Kidney glomerular epithelial cell (primary cell): ENCODE data around the gene FAM53B.
"Not testable (repeated sequence)": the region's sequence is repeated elsewhere in the genome, so short reads cannot be mapped to it uniquely, and the experiment has no call there.

Experiments
- DNase-seq: peaks from one replicate; lab custom pipeline; 2025; lab: John Stamatoyannopoulos, UW

FAM53B gene

DNA sequence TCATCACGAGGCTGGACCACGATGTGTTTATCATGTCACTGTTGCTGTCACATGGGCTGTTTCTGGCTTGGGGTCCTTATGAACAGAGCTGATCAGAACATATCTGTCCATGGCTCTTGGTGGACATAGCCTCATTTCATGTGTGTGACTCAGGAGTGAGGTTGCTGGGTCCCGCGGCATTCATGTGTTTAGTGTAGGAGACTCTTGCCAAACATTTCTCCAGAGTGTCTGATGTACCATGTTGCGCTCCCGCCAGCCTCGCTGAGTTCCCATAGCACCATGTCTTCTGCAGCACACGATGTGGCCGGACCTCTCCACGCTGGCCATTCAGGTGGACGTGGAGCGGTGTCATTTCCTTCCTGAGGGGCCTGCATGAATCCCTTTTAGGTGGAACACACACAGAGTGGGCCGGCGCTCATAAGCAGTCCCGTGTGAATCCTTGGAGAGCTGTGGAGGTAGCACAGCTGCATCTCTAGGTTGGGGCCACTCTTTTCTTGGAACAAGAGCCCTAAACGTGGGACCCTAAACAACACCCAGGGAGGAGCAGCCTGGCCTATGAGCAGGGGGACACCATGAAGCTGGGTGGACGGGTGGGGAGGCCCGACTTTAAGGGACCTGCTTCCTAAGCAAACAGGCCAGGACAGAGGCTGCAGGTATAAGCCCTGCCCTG, 147.9 kb downstream of the FAM53B start:
- no peak for DNase-seq

DNA sequence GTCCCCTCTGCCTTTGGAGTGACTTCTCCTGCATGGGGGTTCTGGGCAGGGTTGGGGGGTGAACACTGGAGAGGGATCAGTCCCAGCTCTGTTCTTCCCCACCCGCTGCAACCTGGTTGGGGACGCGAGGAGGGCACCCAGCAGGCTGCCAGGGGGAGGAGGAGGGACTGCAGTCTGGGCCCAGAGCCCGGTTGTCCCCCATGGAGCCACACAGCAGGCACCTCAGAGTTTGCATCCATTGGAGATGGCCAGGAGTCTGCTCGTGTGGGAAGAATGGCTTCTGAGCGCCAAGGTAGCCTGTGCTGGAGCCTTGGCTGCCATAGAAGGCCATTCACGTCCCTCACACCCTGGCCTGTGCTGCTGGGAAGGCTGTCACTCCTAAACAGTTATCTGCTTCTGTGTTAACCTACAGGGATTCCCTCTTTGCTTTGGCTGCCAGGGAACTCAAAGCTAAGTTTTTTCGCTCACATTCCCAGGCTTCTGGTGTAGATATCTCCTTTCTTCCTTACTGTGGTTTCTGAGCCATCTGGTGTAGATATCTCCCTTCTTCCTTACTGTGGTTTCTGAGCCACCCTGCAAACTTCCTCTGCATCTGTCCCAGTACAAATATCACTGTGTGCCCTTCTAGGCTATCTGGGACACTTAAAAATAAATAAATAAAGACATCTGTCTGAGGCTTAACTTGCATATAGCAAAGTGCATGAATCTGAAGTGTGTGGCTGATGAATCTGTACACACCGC, 148.9 kb downstream of the FAM53B start:
- no peak for DNase-seq

DNA sequence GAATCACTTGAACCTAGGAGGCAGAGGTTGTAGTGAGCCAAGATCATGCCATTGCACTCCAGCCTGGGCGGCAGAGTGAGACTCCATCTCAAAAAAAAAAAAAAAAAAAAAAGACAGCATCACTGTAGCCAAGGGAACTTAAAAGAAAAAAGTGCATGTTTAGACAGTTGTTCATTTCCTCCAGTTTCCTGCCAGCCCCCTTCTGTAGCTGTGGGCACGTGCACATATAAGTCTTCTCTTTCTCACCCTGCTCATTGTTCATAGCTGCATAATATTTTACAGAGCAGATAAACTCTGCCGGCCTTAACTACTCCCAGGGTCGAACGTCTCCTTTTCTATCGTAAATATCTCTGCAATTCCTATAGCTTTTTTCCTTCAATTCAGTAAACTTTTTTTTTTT, 149.9 kb downstream of the FAM53B start:
- DNase-seq = no peak

- DNase-seq = no peak
Measured at GRCh38 chr10:124593431-124593985, 150.7 kb downstream of the FAM53B start.

DNA sequence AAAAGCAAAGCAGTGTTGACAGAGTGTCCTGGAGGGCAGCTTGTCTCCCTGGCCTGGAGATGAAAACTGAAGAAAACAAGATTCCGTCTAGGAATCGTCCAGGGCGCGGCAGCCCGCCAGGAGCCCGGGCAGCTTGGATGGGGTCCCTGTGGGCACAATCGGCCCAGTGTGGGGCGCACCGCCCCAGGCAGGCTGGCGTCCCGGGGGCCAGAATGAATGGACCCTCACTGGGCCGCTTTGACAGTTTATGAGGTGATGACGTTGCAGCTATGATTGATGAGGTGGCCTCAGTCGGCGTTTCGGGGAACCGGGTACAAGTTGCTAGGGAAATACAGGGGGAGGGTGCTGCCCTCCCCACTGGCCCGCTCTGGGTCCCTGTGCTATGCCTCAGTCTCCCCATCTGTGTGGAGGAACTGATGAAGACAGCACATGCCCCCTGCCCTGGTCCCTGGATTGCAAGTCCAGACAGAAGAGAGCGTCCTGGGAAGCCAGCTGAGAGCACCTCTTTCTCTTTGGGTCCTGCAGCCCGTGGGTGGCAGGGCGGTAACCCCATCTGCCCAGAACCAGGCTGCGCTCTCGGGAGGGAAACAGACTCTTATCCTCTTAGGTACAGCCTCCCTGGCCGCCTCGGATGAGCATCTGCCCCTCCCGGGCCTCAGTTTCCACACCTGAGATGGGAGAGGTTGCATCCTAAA, 151.3 kb downstream of the FAM53B start:
- DNase-seq = no peak

DNA sequence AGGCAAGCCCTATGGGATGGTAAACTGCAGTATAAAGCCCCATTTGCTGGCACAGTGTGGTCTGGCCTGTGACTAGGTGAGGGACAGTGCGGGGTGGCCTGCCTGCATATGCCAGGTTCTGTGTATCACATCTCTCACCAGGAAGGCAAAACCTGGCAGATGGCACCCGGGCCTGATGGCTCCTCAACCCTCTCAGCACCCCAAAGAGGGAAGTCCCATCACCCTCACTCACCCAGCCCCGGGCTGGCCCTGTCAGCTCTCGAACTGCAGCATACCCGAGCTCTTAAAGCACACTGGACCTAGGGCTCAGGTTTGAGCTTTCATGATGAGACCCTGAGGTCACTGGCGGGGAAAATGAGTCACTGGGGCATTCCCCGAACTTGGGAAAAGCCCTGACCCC, 152.1 kb downstream of the FAM53B start:
- DNase-seq = no peak

- no peak for DNase-seq
Measured at GRCh38 chr10:124591123-124591495, 153.1 kb downstream of the FAM53B start.

- DNase-seq = no peak
Measured at GRCh38 chr10:124590216-124591122, 153.7 kb downstream of the FAM53B start.

GRCh38 chr10:124589491-124590041, 154.6 kb downstream of the FAM53B start:
- DNase-seq = no peak

DNA sequence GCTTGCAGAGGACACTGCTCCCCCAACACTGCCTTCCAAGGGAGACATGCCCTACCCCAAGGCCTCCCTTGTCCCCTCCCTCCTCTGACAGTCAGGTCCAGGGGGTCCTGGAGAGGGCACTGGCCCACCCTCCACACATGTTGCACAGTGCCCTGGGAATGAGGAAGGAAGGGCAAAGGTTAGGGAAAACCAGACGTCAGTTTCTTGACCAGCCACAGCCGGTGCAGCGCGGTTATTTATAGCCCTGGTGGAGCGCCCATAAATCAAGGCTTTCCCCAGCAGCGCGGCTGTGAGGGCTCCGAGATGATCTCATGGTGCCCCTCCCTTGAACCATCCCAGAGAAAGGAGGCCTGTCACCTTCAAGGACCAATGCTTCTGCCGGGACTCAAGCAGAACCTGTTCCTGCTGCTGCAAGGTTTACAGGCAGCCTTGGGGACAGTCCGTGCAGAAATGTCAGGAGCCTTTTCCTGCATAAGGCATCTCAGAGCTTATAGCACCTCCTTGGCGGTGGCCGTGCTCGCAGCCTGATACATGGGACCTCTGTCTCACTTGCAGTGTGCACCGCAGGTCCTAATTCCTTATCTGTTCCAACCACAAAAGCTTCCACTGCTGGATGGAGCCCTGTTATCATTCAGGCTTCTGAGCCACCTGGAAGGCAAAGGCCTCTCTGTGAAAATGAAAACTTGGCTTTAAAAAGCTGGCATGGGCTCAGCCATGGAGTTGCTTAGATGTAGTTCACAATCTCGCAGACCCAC, 155.3 kb downstream of the FAM53B start:
- DNase-seq = peak; percentile 34

DNA sequence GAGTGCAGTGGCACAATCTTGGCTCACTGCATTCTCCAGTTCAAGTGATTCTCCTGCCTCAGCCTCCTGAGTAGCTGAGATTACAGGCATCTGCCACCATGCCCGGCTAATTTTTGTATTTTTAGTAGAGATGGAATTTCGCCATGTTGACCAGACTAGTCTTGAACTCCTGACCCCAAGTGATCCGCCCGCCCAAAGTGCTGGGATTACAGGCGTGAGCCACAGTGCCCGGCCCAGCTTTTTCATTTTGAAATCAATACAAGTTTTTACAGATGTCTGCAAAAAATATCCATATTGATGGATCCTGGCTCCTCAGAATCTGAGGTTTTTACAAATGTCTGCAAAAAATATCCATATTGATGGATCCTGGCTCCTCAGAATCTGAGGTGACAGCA, 155.8 kb downstream of the FAM53B start:
- DNase-seq = not testable (repeated sequence)

GRCh38 chr10:124587811-124588211, 156.4 kb downstream of the FAM53B start:
- no peak for DNase-seq

DNA sequence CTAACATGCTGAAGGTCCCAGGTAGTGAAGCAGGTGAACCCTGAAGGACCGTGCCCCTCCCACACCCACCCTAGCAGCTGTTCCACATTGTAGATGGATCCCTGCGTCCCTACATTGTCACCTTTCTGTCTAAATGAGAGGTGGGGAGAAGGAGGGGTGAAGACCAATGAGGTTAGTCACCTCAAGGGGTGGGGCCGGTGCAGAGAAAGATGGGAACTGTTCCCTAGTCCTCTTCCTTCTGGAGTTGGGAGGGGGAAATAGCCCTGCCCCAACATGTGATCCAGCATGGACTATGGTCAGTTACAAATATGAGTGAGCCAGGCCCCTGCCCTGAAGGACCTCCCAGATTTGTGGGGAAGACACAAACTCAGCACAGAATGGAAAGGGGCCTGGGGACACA, 158.0 kb downstream of the FAM53B start:
- DNase-seq = no peak

GRCh38 chr10:124579011-124579399, 165.2 kb downstream of the FAM53B start:
- no peak for DNase-seq

- DNase-seq = no peak
Measured at GRCh38 chr10:124578231-124579010, 165.8 kb downstream of the FAM53B start.

DNA sequence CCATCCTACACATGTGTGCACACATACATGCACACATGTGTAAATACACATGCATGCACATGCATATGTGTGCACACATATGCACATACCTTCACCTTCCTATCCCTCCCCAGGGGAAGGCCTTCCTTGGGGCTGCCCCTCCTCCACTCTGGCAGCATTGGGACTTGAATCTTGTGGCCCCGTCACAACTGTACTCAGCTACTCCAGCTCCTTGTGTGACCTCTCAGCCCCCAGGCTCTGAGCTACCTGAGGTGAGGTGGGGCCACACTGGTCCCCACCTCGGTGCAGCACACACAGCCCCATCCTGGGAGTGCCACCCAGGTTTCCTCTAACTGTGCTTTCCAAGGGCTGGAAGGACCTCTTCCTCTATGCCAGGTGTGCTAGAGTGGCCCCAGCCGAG, 166.5 kb downstream of the FAM53B start:
- DNase-seq = no peak

- no peak for DNase-seq
Measured at GRCh38 chr10:124576526-124577420, 167.4 kb downstream of the FAM53B start.

DNA sequence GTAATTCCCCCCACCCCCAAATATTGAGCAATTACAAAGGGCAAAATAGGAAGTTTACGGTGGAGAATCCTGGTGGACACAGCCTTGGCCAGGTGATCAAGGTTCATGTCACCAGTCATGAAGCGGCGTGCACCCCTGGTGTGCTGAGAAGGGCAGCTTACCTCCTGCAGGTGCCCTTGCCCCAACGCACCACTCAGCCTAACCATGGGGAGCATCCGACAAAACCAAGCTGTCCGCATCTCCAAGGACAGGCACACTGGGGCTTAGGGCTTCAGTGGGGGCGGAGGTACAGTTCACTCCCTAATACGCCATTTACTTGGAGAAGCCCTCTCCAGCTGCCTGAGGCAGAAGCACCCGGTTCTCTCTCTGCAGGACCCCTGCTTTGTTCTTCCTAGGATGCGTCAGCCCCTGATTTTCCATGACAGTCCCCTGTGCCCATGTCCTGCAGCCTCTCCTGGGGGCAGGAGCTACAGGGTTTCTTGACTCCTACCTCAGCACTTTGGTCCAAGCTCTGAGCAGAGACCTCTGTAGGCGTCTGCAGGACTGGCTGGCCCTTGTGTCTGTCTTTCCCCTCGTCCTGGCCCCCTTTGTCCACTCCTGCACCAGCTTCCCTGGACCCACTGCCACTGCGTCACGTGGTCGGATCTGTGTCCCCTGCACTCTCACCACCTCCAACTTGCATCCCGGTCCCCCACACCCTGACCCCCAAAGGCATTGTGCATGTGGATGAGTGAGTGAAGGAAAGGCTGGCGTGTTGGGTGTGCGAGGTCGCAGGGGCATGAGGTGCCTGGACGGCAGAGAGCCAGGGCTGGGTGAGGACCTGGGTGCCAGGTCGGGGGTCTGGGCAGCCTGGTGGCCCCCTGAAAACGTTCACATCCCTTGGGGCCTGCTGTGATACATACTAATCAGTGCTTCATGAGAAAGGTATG, 168.8 kb downstream of the FAM53B start:
- DNase-seq = no peak
